HepG2 (cell line): Measurements from ENCODE around the gene VSNL1. TPM values are rescaled to one million over a fixed set of nuclear protein-coding genes. Genes with fewer than 3 reads are reported as not detected.

Source experiments
- BRD4 ChIP-seq: sonication (generic); formaldehyde crosslinking; IDR thresholded peaks from 2 replicates; pipeline ENCODE4 v1.4.0; 2020; ENCODE audit warnings: missing genetic modification reagents
- DMAP1 ChIP-seq: IDR thresholded peaks from 2 replicates; pipeline ENCODE4 v1.6.1; 2016
- EED ChIP-seq: sonication (generic); formaldehyde crosslinking; IDR thresholded peaks from 2 replicates; pipeline ENCODE4 v1.5.0; 2020; ENCODE audit warnings: mild to moderate bottlenecking, missing genetic modification reagents
- FOXO1 ChIP-seq: sonication (generic); formaldehyde crosslinking; IDR thresholded peaks from 2 replicates; pipeline ENCODE4 v1.4.0; 2020; ENCODE audit warnings: missing genetic modification reagents
- KDM6A ChIP-seq: IDR thresholded peaks from 2 replicates; pipeline ENCODE4 v1.6.1; 2016; ENCODE audit warnings: low read depth
- KLF12 ChIP-seq: sonication (generic); formaldehyde crosslinking; IDR thresholded peaks from 2 replicates; pipeline ENCODE4 v1.4.0; 2020; ENCODE audit warnings: missing genetic modification reagents, borderline replicate concordance
- NFIB ChIP-seq: sonication (generic); formaldehyde crosslinking; IDR thresholded peaks from 2 replicates; pipeline ENCODE4 v1.9.0; 2021; ENCODE audit warnings: missing genetic modification reagents, mild to moderate bottlenecking, borderline replicate concordance
- NR1H2 ChIP-seq: sonication (generic); formaldehyde crosslinking; IDR thresholded peaks from 2 replicates; pipeline ENCODE4 v1.8.1; 2022; ENCODE audit warnings: low read depth, missing genetic modification reagents, borderline replicate concordance
- RFX1 ChIP-seq: fragments of 450-650 bp; IDR thresholded peaks from 2 replicates; pipeline ENCODE4 v1.6.1; 2017
- SMAD3 ChIP-seq: sonication (generic); formaldehyde crosslinking; IDR thresholded peaks from 2 replicates; pipeline ENCODE4 v1.4.0; 2020; ENCODE audit warnings: missing genetic modification reagents
- SRSF4 ChIP-seq: fragments of 200-400 bp; formaldehyde crosslinking; IDR thresholded peaks from one replicate; pipeline ENCODE4 v1.6.1; 2018; ENCODE audit warnings: mild to moderate bottlenecking, low read depth, low read length, moderate library complexity; ENCODE audit not compliant: poor library complexity, severe bottlenecking
- TGIF2 ChIP-seq: IDR thresholded peaks from 2 replicates; pipeline ENCODE4 v1.6.1; 2016; ENCODE audit warnings: control low read depth, missing compliant biosample characterization
- ZNF12 ChIP-seq: sonication (generic); formaldehyde crosslinking; IDR thresholded peaks from 2 replicates; pipeline ENCODE4 v1.5.0; 2020; ENCODE audit warnings: missing genetic modification reagents
- ZNF264 ChIP-seq: sonication (generic); formaldehyde crosslinking; IDR thresholded peaks from 2 replicates; pipeline ENCODE4 v1.4.0; 2020; ENCODE audit warnings: missing genetic modification reagents
- ZNF556 ChIP-seq: sonication (generic); formaldehyde crosslinking; IDR thresholded peaks from 2 replicates; pipeline ENCODE4 v1.4.0; 2020; ENCODE audit warnings: mild to moderate bottlenecking, missing genetic modification reagents, borderline replicate concordance
- ZNF660 ChIP-seq: sonication (generic); formaldehyde crosslinking; IDR thresholded peaks from 2 replicates; pipeline ENCODE4 v1.5.1; 2020; ENCODE audit warnings: mild to moderate bottlenecking, low read depth, missing genetic modification reagents, borderline replicate concordance
- polyA plus RNA-seq, 8 experiments: library from polyadenylated mRNA; depleted of rRNA in 3 of 8; stranded (reverse) in 7 of 8; unstranded in 1 of 8; fragments of >200 nt; fragmentation: Illumina TruSeq in 4 of 8; extraction: Trizol in 4 of 8; gene quantifications; 2 replicates each; pipeline versions ENCODE4 v1.2.1 to v1.2.3, GENCODE V29; 2011 to 2016; ENCODE audit warnings: low read depth in 4 of 8, missing spikeins in 1 of 8, mixed read lengths in 1 of 8; ENCODE audit not compliant: insufficient read depth in 1 of 8
- total RNA-seq, 5 experiments: library from RNA; depleted of rRNA; stranded (reverse); fragments of >200 nt; fragmentation: Illumina TruSeq; extraction: Trizol; gene quantifications; 2 replicates each; pipeline ENCODE4 v1.2.3, GENCODE V29; 2016; ENCODE audit warnings: low read depth in 1 of 5
- TF ChIP-seq, protein P1 (sequence below): sonication (generic); formaldehyde crosslinking; IDR thresholded peaks from 2 replicates; pipeline ENCODE4 v1.4.0; 2020; ENCODE audit warnings: missing genetic modification reagents
- TF ChIP-seq, protein P2 (sequence below): sonication (generic); formaldehyde crosslinking; conservative IDR thresholded peaks from 2 replicates; pipeline ENCODE4 v1.4.0; 2020; ENCODE audit warnings: missing genetic modification reagents
- TF ChIP-seq, protein P3 (sequence below): sonication (generic); formaldehyde crosslinking; IDR thresholded peaks from 2 replicates; pipeline ENCODE4 v1.4.0; 2020; ENCODE audit warnings: missing genetic modification reagents

VSNL1 gene
- total and polyA plus RNA-seq, 2 of the 13 experiments (the other 11 are each of a cell fraction or from before 2014, with no cell fraction given), result 63.2 to 95.9 TPM

DNA sequence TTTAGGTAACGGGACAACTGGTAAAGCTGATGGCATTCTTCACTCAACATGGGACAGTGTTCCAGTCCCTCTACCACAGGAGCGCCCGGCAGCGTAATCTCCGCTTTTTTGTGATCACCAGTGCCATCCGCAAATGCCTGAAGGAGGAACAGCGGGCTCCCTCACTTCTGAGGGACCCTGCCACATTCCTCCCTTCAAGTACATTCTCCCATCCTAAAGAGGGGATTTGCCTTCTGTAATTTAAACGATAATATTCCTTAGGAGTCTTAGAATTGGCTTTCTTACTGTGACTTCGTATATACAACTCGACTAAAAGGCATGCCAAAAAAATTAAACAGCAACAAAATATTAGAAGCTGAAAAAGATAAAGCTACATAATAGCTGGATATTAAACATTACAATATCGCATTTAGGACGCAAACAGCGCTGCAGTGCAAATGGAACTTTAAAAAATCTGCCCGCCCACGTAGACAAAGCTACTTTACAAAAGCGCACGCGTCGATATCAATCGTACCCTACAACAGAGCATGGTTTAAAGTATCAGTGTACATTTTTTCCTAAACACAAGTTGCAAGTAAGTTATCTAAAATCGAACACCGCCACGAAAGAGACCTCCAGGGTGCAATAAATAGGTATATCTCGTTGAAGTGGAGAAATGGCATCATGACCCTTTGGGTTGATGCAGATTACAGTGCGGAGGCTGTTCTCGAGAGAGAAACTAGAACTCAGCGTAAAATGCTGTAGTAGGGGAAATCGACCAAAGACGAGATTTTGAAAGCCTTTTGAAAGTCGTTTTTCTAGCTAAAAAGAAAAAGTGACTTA is 2.3 kb upstream of the VSNL1 start (continued):
- TF ChIP-seq, protein P1, sequence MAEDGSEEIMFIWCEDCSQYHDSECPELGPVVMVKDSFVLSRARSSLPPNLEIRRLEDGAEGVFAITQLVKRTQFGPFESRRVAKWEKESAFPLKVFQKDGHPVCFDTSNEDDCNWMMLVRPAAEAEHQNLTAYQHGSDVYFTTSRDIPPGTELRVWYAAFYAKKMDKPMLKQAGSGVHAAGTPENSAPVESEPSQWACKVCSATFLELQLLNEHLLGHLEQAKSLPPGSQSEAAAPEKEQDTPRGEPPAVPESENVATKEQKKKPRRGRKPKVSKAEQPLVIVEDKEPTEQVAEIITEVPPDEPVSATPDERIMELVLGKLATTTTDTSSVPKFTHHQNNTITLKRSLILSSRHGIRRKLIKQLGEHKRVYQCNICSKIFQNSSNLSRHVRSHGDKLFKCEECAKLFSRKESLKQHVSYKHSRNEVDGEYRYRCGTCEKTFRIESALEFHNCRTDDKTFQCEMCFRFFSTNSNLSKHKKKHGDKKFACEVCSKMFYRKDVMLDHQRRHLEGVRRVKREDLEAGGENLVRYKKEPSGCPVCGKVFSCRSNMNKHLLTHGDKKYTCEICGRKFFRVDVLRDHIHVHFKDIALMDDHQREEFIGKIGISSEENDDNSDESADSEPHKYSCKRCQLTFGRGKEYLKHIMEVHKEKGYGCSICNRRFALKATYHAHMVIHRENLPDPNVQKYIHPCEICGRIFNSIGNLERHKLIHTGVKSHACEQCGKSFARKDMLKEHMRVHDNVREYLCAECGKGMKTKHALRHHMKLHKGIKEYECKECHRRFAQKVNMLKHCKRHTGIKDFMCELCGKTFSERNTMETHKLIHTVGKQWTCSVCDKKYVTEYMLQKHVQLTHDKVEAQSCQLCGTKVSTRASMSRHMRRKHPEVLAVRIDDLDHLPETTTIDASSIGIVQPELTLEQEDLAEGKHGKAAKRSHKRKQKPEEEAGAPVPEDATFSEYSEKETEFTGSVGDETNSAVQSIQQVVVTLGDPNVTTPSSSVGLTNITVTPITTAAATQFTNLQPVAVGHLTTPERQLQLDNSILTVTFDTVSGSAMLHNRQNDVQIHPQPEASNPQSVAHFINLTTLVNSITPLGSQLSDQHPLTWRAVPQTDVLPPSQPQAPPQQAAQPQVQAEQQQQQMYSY (CRISPR knock-in tag), result peak; percentile 97
- TF ChIP-seq TGIF2, result no peak
- TF ChIP-seq ZNF556, result no peak; the same call in 1 of the 2 replicates
- no peak for TF ChIP-seq NFIB (CRISPR knock-in tag)
- TF ChIP-seq SRSF4, result no peak
- TF ChIP-seq, protein P2, sequence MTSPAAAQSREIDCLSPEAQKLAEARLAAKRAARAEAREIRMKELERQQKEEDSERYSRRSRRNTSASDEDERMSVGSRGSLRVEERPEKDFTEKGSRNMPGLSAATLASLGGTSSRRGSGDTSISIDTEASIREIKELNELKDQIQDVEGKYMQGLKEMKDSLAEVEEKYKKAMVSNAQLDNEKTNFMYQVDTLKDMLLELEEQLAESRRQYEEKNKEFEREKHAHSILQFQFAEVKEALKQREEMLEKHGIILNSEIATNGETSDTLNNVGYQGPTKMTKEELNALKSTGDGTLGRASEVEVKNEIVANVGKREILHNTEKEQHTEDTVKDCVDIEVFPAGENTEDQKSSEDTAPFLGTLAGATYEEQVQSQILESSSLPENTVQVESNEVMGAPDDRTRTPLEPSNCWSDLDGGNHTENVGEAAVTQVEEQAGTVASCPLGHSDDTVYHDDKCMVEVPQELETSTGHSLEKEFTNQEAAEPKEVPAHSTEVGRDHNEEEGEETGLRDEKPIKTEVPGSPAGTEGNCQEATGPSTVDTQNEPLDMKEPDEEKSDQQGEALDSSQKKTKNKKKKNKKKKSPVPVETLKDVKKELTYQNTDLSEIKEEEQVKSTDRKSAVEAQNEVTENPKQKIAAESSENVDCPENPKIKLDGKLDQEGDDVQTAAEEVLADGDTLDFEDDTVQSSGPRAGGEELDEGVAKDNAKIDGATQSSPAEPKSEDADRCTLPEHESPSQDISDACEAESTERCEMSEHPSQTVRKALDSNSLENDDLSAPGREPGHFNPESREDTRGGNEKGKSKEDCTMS, result no peak
- no peak for TF ChIP-seq ZNF660
- no peak for TF ChIP-seq FOXO1 (CRISPR knock-in tag)
- TF ChIP-seq BRD4, result no peak
- peak; percentile 22 for TF ChIP-seq DMAP1 (CRISPR knock-in tag)
- TF ChIP-seq ZNF264 (CRISPR knock-in tag), result no peak
- TF ChIP-seq NR1H2 (CRISPR knock-in tag), result no peak
- TF ChIP-seq ZNF12 (CRISPR knock-in tag), result no peak
- TF ChIP-seq KDM6A (CRISPR knock-in tag), result 0 out of 2 replicates have a peak, but pooled peaks have one; percentile 8
- no peak for TF ChIP-seq KLF12 (CRISPR knock-in tag)
- no peak for TF ChIP-seq SMAD3 (CRISPR knock-in tag)
- no peak for TF ChIP-seq RFX1
- TF ChIP-seq EED (CRISPR knock-in tag), result no peak
- TF ChIP-seq, protein P3, sequence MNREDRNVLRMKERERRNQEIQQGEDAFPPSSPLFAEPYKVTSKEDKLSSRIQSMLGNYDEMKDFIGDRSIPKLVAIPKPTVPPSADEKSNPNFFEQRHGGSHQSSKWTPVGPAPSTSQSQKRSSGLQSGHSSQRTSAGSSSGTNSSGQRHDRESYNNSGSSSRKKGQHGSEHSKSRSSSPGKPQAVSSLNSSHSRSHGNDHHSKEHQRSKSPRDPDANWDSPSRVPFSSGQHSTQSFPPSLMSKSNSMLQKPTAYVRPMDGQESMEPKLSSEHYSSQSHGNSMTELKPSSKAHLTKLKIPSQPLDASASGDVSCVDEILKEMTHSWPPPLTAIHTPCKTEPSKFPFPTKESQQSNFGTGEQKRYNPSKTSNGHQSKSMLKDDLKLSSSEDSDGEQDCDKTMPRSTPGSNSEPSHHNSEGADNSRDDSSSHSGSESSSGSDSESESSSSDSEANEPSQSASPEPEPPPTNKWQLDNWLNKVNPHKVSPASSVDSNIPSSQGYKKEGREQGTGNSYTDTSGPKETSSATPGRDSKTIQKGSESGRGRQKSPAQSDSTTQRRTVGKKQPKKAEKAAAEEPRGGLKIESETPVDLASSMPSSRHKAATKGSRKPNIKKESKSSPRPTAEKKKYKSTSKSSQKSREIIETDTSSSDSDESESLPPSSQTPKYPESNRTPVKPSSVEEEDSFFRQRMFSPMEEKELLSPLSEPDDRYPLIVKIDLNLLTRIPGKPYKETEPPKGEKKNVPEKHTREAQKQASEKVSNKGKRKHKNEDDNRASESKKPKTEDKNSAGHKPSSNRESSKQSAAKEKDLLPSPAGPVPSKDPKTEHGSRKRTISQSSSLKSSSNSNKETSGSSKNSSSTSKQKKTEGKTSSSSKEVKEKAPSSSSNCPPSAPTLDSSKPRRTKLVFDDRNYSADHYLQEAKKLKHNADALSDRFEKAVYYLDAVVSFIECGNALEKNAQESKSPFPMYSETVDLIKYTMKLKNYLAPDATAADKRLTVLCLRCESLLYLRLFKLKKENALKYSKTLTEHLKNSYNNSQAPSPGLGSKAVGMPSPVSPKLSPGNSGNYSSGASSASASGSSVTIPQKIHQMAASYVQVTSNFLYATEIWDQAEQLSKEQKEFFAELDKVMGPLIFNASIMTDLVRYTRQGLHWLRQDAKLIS (CRISPR knock-in tag), result no peak; the same call in 1 of the 2 replicates
